Measurements from ENCODE around the gene JHY. TPM values are rescaled to one million over a fixed set of nuclear protein-coding genes. Genes with fewer than 3 reads are reported as not detected.

The JHY gene
- total RNA-seq, 1 donor from 2014 or later: 2.9 TPM

- H3K4me3 Mint-ChIP-seq (ENCODE audit: unreplicated experiment): peak overlapping the region; percentile 7
- H3K27me3 Mint-ChIP-seq (ENCODE audit: unreplicated experiment): peaks cover 46% of the 10 kb centered on the region
- H3K4me1 Mint-ChIP-seq (ENCODE audit: low read depth, unreplicated experiment): peaks cover 10% of the 10 kb centered on the region
- peak; percentile 48 for DNase-seq
- H3K36me3 Mint-ChIP-seq (ENCODE audit: unreplicated experiment): peaks cover 5% of the 10 kb centered on the region
- no peak overlapping the region for H3K27ac Mint-ChIP-seq (ENCODE audit: unreplicated experiment)
- peaks cover 11% of the 10 kb centered on the region for H3K9me3 Mint-ChIP-seq (ENCODE audit: unreplicated experiment)
- no peak for TF ChIP-seq CTCF (IDR thresholded peaks at IDR 0.05; ENCODE audit: partially characterized antibody, unreplicated experiment)
These were observed 95.1 kb downstream of the JHY start for GRCh38 chr11:122977470-122978298.

- Mint-ChIP-seq H3K9me3 (ENCODE audit: unreplicated experiment) (peaks cover 11% of the 10 kb centered on the region), H3K27ac (ENCODE audit: unreplicated experiment) (no peak overlapping the region), H3K4me1 (ENCODE audit: low read depth, unreplicated experiment) (peaks cover 10% of the 10 kb centered on the region), H3K27me3 (ENCODE audit: unreplicated experiment) (peaks cover 48% of the 10 kb centered on the region), H3K36me3 (ENCODE audit: unreplicated experiment) (peaks cover 5% of the 10 kb centered on the region), H3K4me3 (ENCODE audit: unreplicated experiment) (peak overlapping the region; percentile 7)
- no peak for DNase-seq
- TF ChIP-seq CTCF (IDR thresholded peaks at IDR 0.05; ENCODE audit: partially characterized antibody, unreplicated experiment): no peak
These were observed 95.7 kb downstream of the JHY start for GRCh38 chr11:122978299-122978620.

DNA sequence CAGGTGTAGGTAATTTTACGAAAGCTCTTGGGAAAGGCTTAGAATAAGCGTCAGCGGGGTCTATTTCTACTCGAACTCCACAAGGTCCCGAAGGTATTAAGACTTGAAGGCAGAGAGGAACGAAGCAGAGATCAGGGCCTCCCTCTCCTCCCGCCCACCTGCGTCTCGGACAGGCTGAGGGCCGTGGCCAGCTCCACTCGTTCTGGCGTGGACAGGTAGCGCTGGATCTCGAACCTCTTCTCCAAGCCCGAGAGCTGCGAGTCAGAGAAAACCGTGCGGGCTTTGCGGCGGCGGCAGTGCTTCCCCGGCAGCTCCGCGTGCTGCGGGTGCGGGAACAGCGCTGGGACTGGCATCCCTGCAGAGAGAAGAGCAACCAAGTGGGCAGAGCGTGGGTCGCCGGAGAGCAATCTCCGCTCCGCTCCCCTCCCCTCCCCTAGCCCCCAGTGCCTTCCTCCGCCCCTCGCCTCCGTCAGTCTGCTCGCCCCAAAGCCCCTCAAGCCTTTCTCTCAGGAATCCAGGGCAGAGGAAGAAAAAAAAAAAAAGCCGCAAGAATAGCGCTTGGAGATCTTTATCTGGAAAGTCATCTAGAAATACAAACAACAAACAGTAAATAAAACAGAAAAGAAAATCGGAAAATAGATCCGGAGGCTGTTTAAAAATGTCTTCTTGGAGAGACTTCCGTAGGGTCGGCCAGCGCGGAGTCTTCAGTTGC is 96.7 kb downstream of the JHY start:
- Mint-ChIP-seq H3K9me3 (ENCODE audit: unreplicated experiment) (peaks cover 11% of the 10 kb centered on the region), H3K36me3 (ENCODE audit: unreplicated experiment) (peaks cover 5% of the 10 kb centered on the region), H3K27ac (ENCODE audit: unreplicated experiment) (no peak overlapping the region), H3K4me3 (ENCODE audit: unreplicated experiment) (peak overlapping the region; percentile 62), H3K27me3 (ENCODE audit: unreplicated experiment) (peaks cover 49% of the 10 kb centered on the region), H3K4me1 (ENCODE audit: low read depth, unreplicated experiment) (peaks cover 10% of the 10 kb centered on the region)
- no peak for TF ChIP-seq CTCF (IDR thresholded peaks at IDR 0.05; ENCODE audit: partially characterized antibody, unreplicated experiment)
- DNase-seq: peak; percentile 47

DNA sequence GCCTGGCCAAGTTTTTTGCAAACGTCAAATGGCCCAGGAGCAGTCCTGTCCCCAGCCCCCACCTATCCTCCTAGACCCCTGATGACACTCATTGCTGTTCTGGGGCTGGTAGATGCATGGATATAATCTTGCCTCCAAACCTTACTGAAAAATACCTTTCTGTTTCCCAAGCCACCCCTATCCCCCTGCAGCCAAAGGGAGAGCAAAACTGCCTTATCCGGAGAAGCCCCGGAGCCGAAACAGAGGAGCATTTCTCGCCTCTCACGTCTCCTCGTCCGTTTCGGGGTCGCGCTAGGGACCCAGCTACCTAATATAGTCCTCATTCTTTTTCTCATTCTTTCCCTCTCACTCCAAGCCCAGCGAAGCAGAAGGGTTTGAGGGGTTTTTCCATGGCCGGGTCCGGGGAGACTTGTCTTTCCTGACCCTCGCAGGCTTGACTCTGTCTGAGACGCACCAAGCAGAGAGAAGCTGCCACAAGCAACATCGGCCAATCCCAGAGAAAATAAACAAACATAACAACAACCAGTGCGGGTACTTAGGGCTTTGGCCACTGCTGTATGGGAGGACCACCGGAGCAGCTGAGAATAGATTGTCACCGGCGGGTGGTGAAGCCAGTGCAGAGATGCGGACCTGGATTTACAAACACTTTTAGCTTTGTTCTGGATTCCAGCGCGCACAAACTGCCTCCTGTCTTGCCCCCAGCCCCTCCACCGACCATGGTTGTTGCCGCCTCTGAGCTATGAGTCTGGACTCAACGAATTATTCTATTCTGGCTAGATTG is 97.4 kb downstream of the JHY start:
- peak; percentile 28 for DNase-seq
- Mint-ChIP-seq H3K36me3 (ENCODE audit: unreplicated experiment) (peaks cover 5% of the 10 kb centered on the region), H3K27me3 (ENCODE audit: unreplicated experiment) (peaks cover 50% of the 10 kb centered on the region), H3K4me1 (ENCODE audit: low read depth, unreplicated experiment) (peaks cover 10% of the 10 kb centered on the region), H3K4me3 (ENCODE audit: unreplicated experiment) (peak overlapping the region; percentile 62), H3K27ac (ENCODE audit: unreplicated experiment) (no peak overlapping the region), H3K9me3 (ENCODE audit: unreplicated experiment) (peaks cover 11% of the 10 kb centered on the region)
- no peak for TF ChIP-seq CTCF (IDR thresholded peaks at IDR 0.05; ENCODE audit: partially characterized antibody, unreplicated experiment)
